CD14-positive monocyte (primary cell): ENCODE data around the gene GRB7. TPM values are rescaled to one million over a fixed set of nuclear protein-coding genes. Genes with fewer than 3 reads are reported as not detected.

Source experiments
- DNase-seq, 3 donors: peaks; one replicate each; pipeline ENCODE4 v3.0.0-alpha.2; 2011 to 2022
- H2AFZ ChIP-seq: 2 replicates; pipeline ENCODE4 v1.6.0; 2012; ENCODE audit warnings: mild to moderate bottlenecking, low read depth, low read length, inconsistent platforms; ENCODE audit not compliant: insufficient read depth, poor library complexity, severe bottlenecking
- H3K27ac ChIP-seq, 2 donors: 1 replicate in 1 of 2; 2 replicates in 1 of 2; pipeline ENCODE4 v1.5.1; 2012 to 2013; ENCODE audit warnings: low read length in 2 of 2, control low read depth in 1 of 2, inconsistent platforms in 1 of 2, low read depth in 1 of 2, mild to moderate bottlenecking in 1 of 2
- H3K27me3 ChIP-seq, 2 donors: one replicate each; pipeline versions ENCODE4 v1.6.0 to v1.6.1; 2011 to 2013; ENCODE audit warnings: low read length in 2 of 2; ENCODE audit not compliant: control insufficient read depth in 2 of 2, insufficient read depth in 2 of 2
- H3K36me3 ChIP-seq, 2 donors: replicated peaks in 1 of 2; 1 replicate in 1 of 2; 2 replicates in 1 of 2; pipeline versions ENCODE4 v1.5.1 to v1.6.1; 2012 to 2013; ENCODE audit warnings: low read length in 2 of 2, control low read depth in 1 of 2, inconsistent platforms in 1 of 2, mild to moderate bottlenecking in 1 of 2; ENCODE audit not compliant: insufficient read depth in 2 of 2, control insufficient read depth in 1 of 2
- H3K4me1 ChIP-seq, 2 donors: 1 replicate in 1 of 2; 2 replicates in 1 of 2; pipeline versions ENCODE4 v1.5.1 to v1.6.1; 2012 to 2013; ENCODE audit warnings: low read length in 2 of 2, control low read depth in 1 of 2, inconsistent platforms in 1 of 2, mild to moderate bottlenecking in 1 of 2, moderate library complexity in 1 of 2; ENCODE audit not compliant: insufficient read depth in 2 of 2, control insufficient read depth in 1 of 2
- H3K4me2 ChIP-seq: replicated peaks from 2 replicates; pipeline ENCODE3; 2012; ENCODE audit warnings: low read length, moderate library complexity, mild to moderate bottlenecking; ENCODE audit not compliant: poor library complexity, severe bottlenecking; ENCODE audit errors: extremely low read depth
- H3K4me3 ChIP-seq, 3 experiments: fragments of 200-600 bp in 1 of 3; sonication (generic) in 1 of 3; replicated peaks in 1 of 3; 1 replicate in 2 of 3; 2 replicates in 1 of 3; pipeline ENCODE4 v1.5.1; 2011 to 2013; ENCODE audit warnings: low read length in 3 of 3, mild to moderate bottlenecking in 3 of 3, control low read depth in 2 of 3, low read depth in 2 of 3, inconsistent platforms in 1 of 3, moderate library complexity in 1 of 3
- H3K79me2 ChIP-seq: 2 replicates; pipeline ENCODE4 v1.6.0; 2012; ENCODE audit warnings: mild to moderate bottlenecking, control low read depth, inconsistent platforms, low read length, moderate library complexity; ENCODE audit not compliant: insufficient read depth
- H3K9ac ChIP-seq: 2 replicates; pipeline ENCODE4 v1.6.0; 2017; ENCODE audit warnings: low read length, mild to moderate bottlenecking; ENCODE audit not compliant: insufficient read depth, poor library complexity, severe bottlenecking
- H3K9me3 ChIP-seq, 2 donors: replicated peaks in 1 of 2; 1 replicate in 1 of 2; 2 replicates in 1 of 2; pipeline versions ENCODE4 v1.5.1 to v1.6.1; 2012 to 2013; ENCODE audit warnings: low read length in 2 of 2, control low read depth in 1 of 2; ENCODE audit not compliant: control insufficient read depth in 1 of 2, insufficient read depth in 1 of 2
- H4K20me1 ChIP-seq: 2 replicates; pipeline ENCODE4 v1.6.0; 2012; ENCODE audit warnings: mild to moderate bottlenecking, low read length, control low read depth, moderate library complexity; ENCODE audit not compliant: insufficient read depth
- H3K27ac Mint-ChIP-seq, 7 donors: one replicate each; pipeline ENCODE4 v1.8.0; 2020; ENCODE audit warnings: mild to moderate bottlenecking in 7 of 7, mixed read lengths in 7 of 7, moderate library complexity in 6 of 7, inconsistent platforms in 2 of 7
- H3K27me3 Mint-ChIP-seq, 3 donors: one replicate each; pipeline ENCODE4 v1.8.0; 2021 to 2022; ENCODE audit warnings: low read depth in 3 of 3, mild to moderate bottlenecking in 3 of 3, mixed read lengths in 3 of 3, moderate library complexity in 3 of 3, inconsistent platforms in 1 of 3
- H3K36me3 Mint-ChIP-seq, 2 donors: one replicate each; pipeline ENCODE4 v1.8.0; 2020; ENCODE audit warnings: mixed read lengths in 2 of 2, inconsistent platforms in 1 of 2, mild to moderate bottlenecking in 1 of 2
- H3K4me1 Mint-ChIP-seq: one replicate; pipeline ENCODE4 v1.8.0; 2020; ENCODE audit warnings: mild to moderate bottlenecking, mixed read lengths
- H3K4me3 Mint-ChIP-seq, 2 donors: one replicate each; pipeline ENCODE4 v1.8.0; 2020; ENCODE audit warnings: mild to moderate bottlenecking in 2 of 2, mixed read lengths in 2 of 2, moderate library complexity in 1 of 2
- H3K9me3 Mint-ChIP-seq, 7 donors: one replicate each; pipeline ENCODE4 v1.8.0; 2020 to 2022; ENCODE audit warnings: mixed read lengths in 7 of 7, mild to moderate bottlenecking in 6 of 7, moderate library complexity in 6 of 7, inconsistent platforms in 2 of 7
- CTCF ChIP-seq: fragments of 200-600 bp; IDR thresholded peaks from one replicate; pipeline ENCODE4 v1.8.0; 2022; ENCODE audit warnings: antibody characterized with exemption, mild to moderate bottlenecking
- whole genome bisulfite sequencing: methylation state at CpG from one replicate; pipeline ENCODE4 v1.1.5; 2013; ENCODE audit warnings: missing lambda C conversion rate; ENCODE audit not compliant: insufficient coverage; 5-methylcytosine and 5-hydroxymethylcytosine counted together
- intact Hi-C, 2 donors: fragments of 100-400 bp; cut with micrococcal nuclease; formaldehyde crosslinking; loops; one replicate each; pipeline versions ENCODE4 v1.15.0 to v1.15.1; 2023
- polyA plus RNA-seq, 3 donors: library from polyadenylated mRNA; depleted of rRNA in 1 of 3; unstranded in 2 of 3; stranded (reverse) in 1 of 3; fragments of 300-500 nt in 2 of 3; fragments of >200 nt in 1 of 3; fragmentation: Illumina TruSeq in 2 of 3; gene quantifications; 1 replicate in 2 of 3; 2 replicates in 1 of 3; pipeline ENCODE4 v1.2.3, GENCODE V29; 2012 to 2021

Gene GRB7
- polyA plus RNA-seq, 3 donors: not detected

- H2AFZ ChIP-seq: no peak overlapping the region
- Mint-ChIP-seq H3K27me3 (peaks cover 70 to 92% (median 86%) of the 10 kb centered on the region in 3 donors), H3K36me3 (peaks cover 0 to 5% of the 10 kb centered on the region in 2 donors), H3K4me1 (peaks cover 16% of the 10 kb centered on the region), H3K9me3 (peaks cover 0 to 18% (median 7%) of the 10 kb centered on the region in 7 donors), H3K4me3 (peak overlapping the region in 1 of 2 donors; percentile 82), H3K27ac (peak overlapping the region in 1 of 7 donors; percentile 35)
- H3K4me2 ChIP-seq: no peak overlapping the region
- intact Hi-C loops: no loop called here
- WGBS: 37% methylated on average over 3 of the region's 9 CpGs
- peaks cover 0 to 9% of the 10 kb centered on the region in 2 donors for H3K9me3 ChIP-seq
- H3K27ac ChIP-seq: no peak overlapping the region
- no peak overlapping the region for H3K4me3 ChIP-seq
- peaks cover 39 to 67% of the 10 kb centered on the region in 2 donors for H3K27me3 ChIP-seq
- H4K20me1 ChIP-seq: no peaks in the 10 kb centered on the region
- no peaks in the 10 kb centered on the region for H3K79me2 ChIP-seq
- H3K36me3 ChIP-seq: no peaks in the 10 kb centered on the region
- no peak for DNase-seq
- TF ChIP-seq CTCF: no peak
- peaks cover 11 to 19% of the 10 kb centered on the region in 2 donors for H3K4me1 ChIP-seq
- no peak overlapping the region for H3K9ac ChIP-seq
Observed at GRCh38 chr17:39739885-39740356, 2.2 kb downstream of the GRB7 start.

- Histone ChIP-seq H3K9ac (no peak overlapping the region), H2AFZ (no peak overlapping the region), H3K4me1 (peaks cover 11 to 19% of the 10 kb centered on the region in 2 donors), H3K9me3 (peaks cover 0 to 9% of the 10 kb centered on the region in 2 donors), H4K20me1 (no peaks in the 10 kb centered on the region), H3K36me3 (no peaks in the 10 kb centered on the region), H3K27ac (no peak overlapping the region), H3K27me3 (peaks cover 39 to 66% of the 10 kb centered on the region in 2 donors), H3K4me2 (no peak overlapping the region), H3K79me2 (no peaks in the 10 kb centered on the region), H3K4me3 (no peak overlapping the region)
- Mint-ChIP-seq H3K36me3 (peaks cover 0 to 5% of the 10 kb centered on the region in 2 donors), H3K27ac (no peak overlapping the region), H3K4me3 (peak overlapping the region in 1 of 2 donors; percentile 82), H3K27me3 (peaks cover 68 to 87% (median 82%) of the 10 kb centered on the region in 3 donors), H3K4me1 (peaks cover 16% of the 10 kb centered on the region), H3K9me3 (peaks cover 0 to 18% (median 7%) of the 10 kb centered on the region in 7 donors)
- TF ChIP-seq CTCF: no peak
- DNase-seq: peak in 1 of 3 donors; percentile 4
- WGBS: no CpG with 5 or more reads among the region's 16 CpGs
- intact Hi-C loops: no loop called here
Observed at GRCh38 chr17:39740357-39741111, 2.8 kb downstream of the GRB7 start.
